Measurements from ENCODE around the gene DMD.

The DMD gene

GRCh38 chrX:31838617-31839016 is 1372.7 kb downstream of the DMD start:
- H3K27ac ChIP-seq = no peak overlapping the region
- TF ChIP-seq CTCF (conservative IDR thresholded peaks at IDR 0.05) = no peak

GRCh38 chrX:31837445-31838049 is 1373.8 kb downstream of the DMD start:
- no peak overlapping the region for H3K27ac ChIP-seq
- TF ChIP-seq CTCF (conservative IDR thresholded peaks at IDR 0.05) = no peak

GRCh38 chrX:31836479-31836878 is 1374.9 kb downstream of the DMD start:
- no peak overlapping the region for H3K27ac ChIP-seq
- no peak for TF ChIP-seq CTCF (conservative IDR thresholded peaks at IDR 0.05)

- no peak for TF ChIP-seq CTCF (conservative IDR thresholded peaks at IDR 0.05)
Measured at GRCh38 chrX:31832263-31832662, 1379.1 kb downstream of the DMD start.

GRCh38 chrX:31820430-31821210 is 1390.7 kb downstream of the DMD start:
- no peak for TF ChIP-seq CTCF (conservative IDR thresholded peaks at IDR 0.05)
- H3K27ac ChIP-seq = no peak overlapping the region

More at GRCh38 chrX:31832263-31832662, 1379.1 kb downstream of the DMD start:
- no peak overlapping the region for H3K27ac ChIP-seq

- TF ChIP-seq CTCF (conservative IDR thresholded peaks at IDR 0.05) = no peak
- no peak overlapping the region for H3K27ac ChIP-seq
Measured at GRCh38 chrX:31819455-31819854, 1391.9 kb downstream of the DMD start.

- no peak overlapping the region for H3K27ac ChIP-seq
- no peak for TF ChIP-seq CTCF (conservative IDR thresholded peaks at IDR 0.05)
Measured at GRCh38 chrX:31811106-31811505, 1400.2 kb downstream of the DMD start.

All from VCaP (cell line).